ENCODE measurements around the gene TRERF1. TPM values are rescaled to one million over a fixed set of nuclear protein-coding genes. Genes with fewer than 3 reads are reported as not detected.

Gene TRERF1
- total RNA-seq, 1 donor from 2014 or later, result 8.7 TPM

DNA sequence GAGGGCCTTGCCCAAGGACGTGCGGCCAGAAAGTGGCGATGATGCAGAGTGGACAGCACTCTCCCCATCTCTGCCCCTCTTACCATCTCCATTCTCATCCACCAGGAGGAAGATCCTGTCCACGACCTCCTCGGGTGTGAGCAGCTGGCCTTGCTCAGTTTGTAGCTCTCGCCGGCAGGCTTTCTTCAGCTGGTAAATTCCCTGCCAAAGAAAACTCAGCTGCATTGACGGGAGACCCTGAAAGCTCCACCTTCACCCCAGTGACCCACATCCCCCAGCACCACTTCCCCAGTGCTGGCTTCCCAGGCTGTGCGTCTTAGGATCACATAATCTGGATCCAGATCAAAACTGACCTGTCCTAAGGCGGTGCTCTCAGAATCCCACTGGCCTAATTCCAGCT is 266.1 kb downstream of the TRERF1 start:
- no peak overlapping the region for H3K4me3 Mint-ChIP-seq (ENCODE audit: unreplicated experiment)
- no peaks in the 10 kb centered on the region for H3K4me1 Mint-ChIP-seq (ENCODE audit: unreplicated experiment)
- no peak for DNase-seq (ENCODE audit: low spot score)
- no peak overlapping the region for H3K27ac Mint-ChIP-seq (ENCODE audit: unreplicated experiment)
- peaks cover 1% of the 10 kb centered on the region for H3K27me3 Mint-ChIP-seq (ENCODE audit: unreplicated experiment)
- no peaks in the 10 kb centered on the region for H3K36me3 Mint-ChIP-seq (ENCODE audit: low read depth, unreplicated experiment)
- H3K9me3 Mint-ChIP-seq (ENCODE audit: unreplicated experiment), result no peaks in the 10 kb centered on the region
- TF ChIP-seq, protein P1, sequence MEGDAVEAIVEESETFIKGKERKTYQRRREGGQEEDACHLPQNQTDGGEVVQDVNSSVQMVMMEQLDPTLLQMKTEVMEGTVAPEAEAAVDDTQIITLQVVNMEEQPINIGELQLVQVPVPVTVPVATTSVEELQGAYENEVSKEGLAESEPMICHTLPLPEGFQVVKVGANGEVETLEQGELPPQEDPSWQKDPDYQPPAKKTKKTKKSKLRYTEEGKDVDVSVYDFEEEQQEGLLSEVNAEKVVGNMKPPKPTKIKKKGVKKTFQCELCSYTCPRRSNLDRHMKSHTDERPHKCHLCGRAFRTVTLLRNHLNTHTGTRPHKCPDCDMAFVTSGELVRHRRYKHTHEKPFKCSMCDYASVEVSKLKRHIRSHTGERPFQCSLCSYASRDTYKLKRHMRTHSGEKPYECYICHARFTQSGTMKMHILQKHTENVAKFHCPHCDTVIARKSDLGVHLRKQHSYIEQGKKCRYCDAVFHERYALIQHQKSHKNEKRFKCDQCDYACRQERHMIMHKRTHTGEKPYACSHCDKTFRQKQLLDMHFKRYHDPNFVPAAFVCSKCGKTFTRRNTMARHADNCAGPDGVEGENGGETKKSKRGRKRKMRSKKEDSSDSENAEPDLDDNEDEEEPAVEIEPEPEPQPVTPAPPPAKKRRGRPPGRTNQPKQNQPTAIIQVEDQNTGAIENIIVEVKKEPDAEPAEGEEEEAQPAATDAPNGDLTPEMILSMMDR (IDR thresholded peaks at IDR 0.05; ENCODE audit: unreplicated experiment), result no peak

GRCh38 chr6:42184475-42184874 is 267.3 kb downstream of the TRERF1 start:
- TF ChIP-seq, protein P1 (IDR thresholded peaks at IDR 0.05; ENCODE audit: unreplicated experiment), result no peak
- H3K36me3 Mint-ChIP-seq (ENCODE audit: low read depth, unreplicated experiment), result no peaks in the 10 kb centered on the region
- peaks cover 1% of the 10 kb centered on the region for H3K27me3 Mint-ChIP-seq (ENCODE audit: unreplicated experiment)
- no peaks in the 10 kb centered on the region for H3K9me3 Mint-ChIP-seq (ENCODE audit: unreplicated experiment)
- no peak overlapping the region for H3K27ac Mint-ChIP-seq (ENCODE audit: unreplicated experiment)
- H3K4me1 Mint-ChIP-seq (ENCODE audit: unreplicated experiment), result no peaks in the 10 kb centered on the region
- H3K4me3 Mint-ChIP-seq (ENCODE audit: unreplicated experiment), result no peak overlapping the region
- no peak for DNase-seq (ENCODE audit: low spot score)

GRCh38 chr6:42182101-42182500 is 269.6 kb downstream of the TRERF1 start:
- Mint-ChIP-seq H3K4me3 (ENCODE audit: unreplicated experiment) (no peak overlapping the region), H3K9me3 (ENCODE audit: unreplicated experiment) (no peaks in the 10 kb centered on the region), H3K4me1 (ENCODE audit: unreplicated experiment) (no peaks in the 10 kb centered on the region), H3K36me3 (ENCODE audit: low read depth, unreplicated experiment) (peaks cover 3% of the 10 kb centered on the region), H3K27ac (ENCODE audit: unreplicated experiment) (no peak overlapping the region), H3K27me3 (ENCODE audit: unreplicated experiment) (no peaks in the 10 kb centered on the region)
- TF ChIP-seq, protein P1 (IDR thresholded peaks at IDR 0.05; ENCODE audit: unreplicated experiment), result no peak
- no peak for DNase-seq (ENCODE audit: low spot score)

GRCh38 chr6:42179945-42180313 is 271.8 kb downstream of the TRERF1 start:
- H3K36me3 Mint-ChIP-seq (ENCODE audit: low read depth, unreplicated experiment), result peaks cover 4% of the 10 kb centered on the region
- H3K9me3 Mint-ChIP-seq (ENCODE audit: unreplicated experiment), result no peaks in the 10 kb centered on the region
- TF ChIP-seq, protein P1 (IDR thresholded peaks at IDR 0.05; ENCODE audit: unreplicated experiment), result no peak
- H3K27me3 Mint-ChIP-seq (ENCODE audit: unreplicated experiment), result no peaks in the 10 kb centered on the region
- no peak for DNase-seq (ENCODE audit: low spot score)
- no peaks in the 10 kb centered on the region for H3K4me1 Mint-ChIP-seq (ENCODE audit: unreplicated experiment)
- H3K27ac Mint-ChIP-seq (ENCODE audit: unreplicated experiment), result no peak overlapping the region
- H3K4me3 Mint-ChIP-seq (ENCODE audit: unreplicated experiment), result no peak overlapping the region

GRCh38 chr6:42179261-42179944 is 272.3 kb downstream of the TRERF1 start:
- TF ChIP-seq, protein P1 (IDR thresholded peaks at IDR 0.05; ENCODE audit: unreplicated experiment), result no peak
- Mint-ChIP-seq H3K4me3 (ENCODE audit: unreplicated experiment) (no peak overlapping the region), H3K9me3 (ENCODE audit: unreplicated experiment) (no peaks in the 10 kb centered on the region), H3K27ac (ENCODE audit: unreplicated experiment) (no peak overlapping the region), H3K27me3 (ENCODE audit: unreplicated experiment) (no peaks in the 10 kb centered on the region), H3K4me1 (ENCODE audit: unreplicated experiment) (no peaks in the 10 kb centered on the region), H3K36me3 (ENCODE audit: low read depth, unreplicated experiment) (peaks cover 4% of the 10 kb centered on the region)
- DNase-seq (ENCODE audit: low spot score), result no peak
